ENCODE results near the gene PCSK2. TPM values are rescaled to one million over a fixed set of nuclear protein-coding genes. Genes with fewer than 3 reads are reported as not detected.

The PCSK2 gene
- total RNA-seq, 1 donor from 2014 or later: 28.7 TPM

GRCh38 chr20:17350321-17350720, 123.5 kb downstream of the PCSK2 start:
- peaks cover 7% of the 10 kb centered on the region for H3K4me1 Mint-ChIP-seq (ENCODE audit: low read depth, unreplicated experiment)
- H3K9me3 Mint-ChIP-seq (ENCODE audit: unreplicated experiment): peaks cover 6% of the 10 kb centered on the region
- H3K27me3 Mint-ChIP-seq (ENCODE audit: unreplicated experiment): peaks cover 3% of the 10 kb centered on the region
- no peak overlapping the region for H3K4me3 Mint-ChIP-seq (ENCODE audit: unreplicated experiment)
- TF ChIP-seq CTCF (IDR thresholded peaks at IDR 0.05; ENCODE audit: partially characterized antibody, unreplicated experiment): no peak
- peaks cover 5% of the 10 kb centered on the region for H3K36me3 Mint-ChIP-seq (ENCODE audit: unreplicated experiment)
- H3K27ac Mint-ChIP-seq (ENCODE audit: unreplicated experiment): no peak overlapping the region
- DNase-seq: no peak

- Mint-ChIP-seq H3K4me3 (ENCODE audit: unreplicated experiment) (no peak overlapping the region), H3K36me3 (ENCODE audit: unreplicated experiment) (no peaks in the 10 kb centered on the region)
- DNase-seq: no peak
Measured at GRCh38 chr20:17357238-17357637, 130.4 kb downstream of the PCSK2 start.

GRCh38 chr20:17358854-17359253, 132.0 kb downstream of the PCSK2 start:
- Mint-ChIP-seq H3K9me3 (ENCODE audit: unreplicated experiment) (no peaks in the 10 kb centered on the region), H3K4me3 (ENCODE audit: unreplicated experiment) (no peak overlapping the region), H3K27ac (ENCODE audit: unreplicated experiment) (no peak overlapping the region), H3K36me3 (ENCODE audit: unreplicated experiment) (no peaks in the 10 kb centered on the region), H3K27me3 (ENCODE audit: unreplicated experiment) (peaks cover 2% of the 10 kb centered on the region), H3K4me1 (ENCODE audit: low read depth, unreplicated experiment) (peaks cover 7% of the 10 kb centered on the region)
- DNase-seq: no peak
- TF ChIP-seq CTCF (IDR thresholded peaks at IDR 0.05; ENCODE audit: partially characterized antibody, unreplicated experiment): no peak

More at GRCh38 chr20:17357238-17357637, 130.4 kb downstream of the PCSK2 start:
- no peak overlapping the region for H3K27ac Mint-ChIP-seq (ENCODE audit: unreplicated experiment)
- TF ChIP-seq CTCF (IDR thresholded peaks at IDR 0.05; ENCODE audit: partially characterized antibody, unreplicated experiment): no peak
- peaks cover 7% of the 10 kb centered on the region for H3K4me1 Mint-ChIP-seq (ENCODE audit: low read depth, unreplicated experiment)
- no peaks in the 10 kb centered on the region for H3K9me3 Mint-ChIP-seq (ENCODE audit: unreplicated experiment)
- H3K27me3 Mint-ChIP-seq (ENCODE audit: unreplicated experiment): peaks cover 2% of the 10 kb centered on the region

GRCh38 chr20:17364681-17365080, 137.8 kb downstream of the PCSK2 start:
- H3K4me3 Mint-ChIP-seq (ENCODE audit: unreplicated experiment): no peak overlapping the region
- peaks cover 5% of the 10 kb centered on the region for H3K27me3 Mint-ChIP-seq (ENCODE audit: unreplicated experiment)
- H3K36me3 Mint-ChIP-seq (ENCODE audit: unreplicated experiment): no peaks in the 10 kb centered on the region
- TF ChIP-seq CTCF (IDR thresholded peaks at IDR 0.05; ENCODE audit: partially characterized antibody, unreplicated experiment): no peak
- H3K27ac Mint-ChIP-seq (ENCODE audit: unreplicated experiment): no peak overlapping the region
- DNase-seq: no peak
- H3K4me1 Mint-ChIP-seq (ENCODE audit: low read depth, unreplicated experiment): no peaks in the 10 kb centered on the region
- no peaks in the 10 kb centered on the region for H3K9me3 Mint-ChIP-seq (ENCODE audit: unreplicated experiment)

GRCh38 chr20:17365831-17366230, 139.0 kb downstream of the PCSK2 start:
- no peak overlapping the region for H3K4me3 Mint-ChIP-seq (ENCODE audit: unreplicated experiment)
- no peak for DNase-seq
- peaks cover 5% of the 10 kb centered on the region for H3K27me3 Mint-ChIP-seq (ENCODE audit: unreplicated experiment)
- H3K4me1 Mint-ChIP-seq (ENCODE audit: low read depth, unreplicated experiment): no peaks in the 10 kb centered on the region
- no peaks in the 10 kb centered on the region for H3K9me3 Mint-ChIP-seq (ENCODE audit: unreplicated experiment)
- no peaks in the 10 kb centered on the region for H3K36me3 Mint-ChIP-seq (ENCODE audit: unreplicated experiment)
- no peak for TF ChIP-seq CTCF (IDR thresholded peaks at IDR 0.05; ENCODE audit: partially characterized antibody, unreplicated experiment)
- H3K27ac Mint-ChIP-seq (ENCODE audit: unreplicated experiment): no peak overlapping the region

All from glutamatergic neuron (in vitro differentiated cells).